ENCODE results near the gene OR52R1.

- TF ChIP-seq, protein P1, sequence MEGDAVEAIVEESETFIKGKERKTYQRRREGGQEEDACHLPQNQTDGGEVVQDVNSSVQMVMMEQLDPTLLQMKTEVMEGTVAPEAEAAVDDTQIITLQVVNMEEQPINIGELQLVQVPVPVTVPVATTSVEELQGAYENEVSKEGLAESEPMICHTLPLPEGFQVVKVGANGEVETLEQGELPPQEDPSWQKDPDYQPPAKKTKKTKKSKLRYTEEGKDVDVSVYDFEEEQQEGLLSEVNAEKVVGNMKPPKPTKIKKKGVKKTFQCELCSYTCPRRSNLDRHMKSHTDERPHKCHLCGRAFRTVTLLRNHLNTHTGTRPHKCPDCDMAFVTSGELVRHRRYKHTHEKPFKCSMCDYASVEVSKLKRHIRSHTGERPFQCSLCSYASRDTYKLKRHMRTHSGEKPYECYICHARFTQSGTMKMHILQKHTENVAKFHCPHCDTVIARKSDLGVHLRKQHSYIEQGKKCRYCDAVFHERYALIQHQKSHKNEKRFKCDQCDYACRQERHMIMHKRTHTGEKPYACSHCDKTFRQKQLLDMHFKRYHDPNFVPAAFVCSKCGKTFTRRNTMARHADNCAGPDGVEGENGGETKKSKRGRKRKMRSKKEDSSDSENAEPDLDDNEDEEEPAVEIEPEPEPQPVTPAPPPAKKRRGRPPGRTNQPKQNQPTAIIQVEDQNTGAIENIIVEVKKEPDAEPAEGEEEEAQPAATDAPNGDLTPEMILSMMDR (IDR thresholded peaks at IDR 0.05 in 4 of 5, conservative IDR thresholded peaks at IDR 0.05 in 1 of 5): no peak
- TF ChIP-seq POLR2A (IDR thresholded peaks at IDR 0.05): no peak
Measured at GRCh38 chr11:4821021-4821420, 16.8 kb upstream of the OR52R1 start, which contains the start of gene OR51F2.

Measured in gastrocnemius medialis (tissue), 4 donors.